Measurements from ENCODE around the gene ATP8A2. TPM values are rescaled to one million over a fixed set of nuclear protein-coding genes. Genes with fewer than 3 reads are reported as not detected.

Gene ATP8A2
- total RNA-seq, 3 donors from 2014 or later = under 0.01 to 1.0 (median under 0.01) TPM

DNA sequence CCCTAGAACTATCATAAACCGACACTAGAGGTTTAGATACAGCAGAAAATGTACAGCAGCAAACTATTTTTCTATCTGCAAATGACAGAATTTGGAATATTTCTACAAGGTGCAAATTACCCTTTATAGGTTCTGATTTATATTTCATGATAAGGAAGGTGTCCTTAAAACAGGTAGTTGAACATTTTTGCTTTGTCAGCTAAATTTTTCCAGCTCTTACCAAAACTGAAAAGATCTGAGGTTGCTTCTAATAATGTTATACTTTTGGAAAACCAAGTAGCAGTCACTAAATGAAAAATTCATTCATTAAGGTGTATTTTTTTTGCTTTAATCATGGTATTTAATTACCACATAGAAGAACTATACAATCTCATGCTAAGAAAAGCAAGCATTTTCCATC is 671.0 kb downstream of the ATP8A2 start:
- Histone ChIP-seq H3K4me3 (no peak overlapping the region), H3K9me3 (no peaks in the 10 kb centered on the region), H3K27me3 (no peaks in the 10 kb centered on the region), H3K36me3 (no peaks in the 10 kb centered on the region), H3K4me1 (no peaks in the 10 kb centered on the region), H3K27ac (no peak overlapping the region)
- DNase-seq (ENCODE audit: low spot score in 2 of 2) = no peak
- intact Hi-C loops (cut with DNase I; ENCODE audit: low total_unique reads) = no loop called here
- TF ChIP-seq POLR2A (IDR thresholded peaks at IDR 0.05) (no peak), POLR2AphosphoS5 (IDR thresholded peaks at IDR 0.05) (no peak)
- TF ChIP-seq, protein P1, sequence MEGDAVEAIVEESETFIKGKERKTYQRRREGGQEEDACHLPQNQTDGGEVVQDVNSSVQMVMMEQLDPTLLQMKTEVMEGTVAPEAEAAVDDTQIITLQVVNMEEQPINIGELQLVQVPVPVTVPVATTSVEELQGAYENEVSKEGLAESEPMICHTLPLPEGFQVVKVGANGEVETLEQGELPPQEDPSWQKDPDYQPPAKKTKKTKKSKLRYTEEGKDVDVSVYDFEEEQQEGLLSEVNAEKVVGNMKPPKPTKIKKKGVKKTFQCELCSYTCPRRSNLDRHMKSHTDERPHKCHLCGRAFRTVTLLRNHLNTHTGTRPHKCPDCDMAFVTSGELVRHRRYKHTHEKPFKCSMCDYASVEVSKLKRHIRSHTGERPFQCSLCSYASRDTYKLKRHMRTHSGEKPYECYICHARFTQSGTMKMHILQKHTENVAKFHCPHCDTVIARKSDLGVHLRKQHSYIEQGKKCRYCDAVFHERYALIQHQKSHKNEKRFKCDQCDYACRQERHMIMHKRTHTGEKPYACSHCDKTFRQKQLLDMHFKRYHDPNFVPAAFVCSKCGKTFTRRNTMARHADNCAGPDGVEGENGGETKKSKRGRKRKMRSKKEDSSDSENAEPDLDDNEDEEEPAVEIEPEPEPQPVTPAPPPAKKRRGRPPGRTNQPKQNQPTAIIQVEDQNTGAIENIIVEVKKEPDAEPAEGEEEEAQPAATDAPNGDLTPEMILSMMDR (IDR thresholded peaks at IDR 0.05) = no peak

DNA sequence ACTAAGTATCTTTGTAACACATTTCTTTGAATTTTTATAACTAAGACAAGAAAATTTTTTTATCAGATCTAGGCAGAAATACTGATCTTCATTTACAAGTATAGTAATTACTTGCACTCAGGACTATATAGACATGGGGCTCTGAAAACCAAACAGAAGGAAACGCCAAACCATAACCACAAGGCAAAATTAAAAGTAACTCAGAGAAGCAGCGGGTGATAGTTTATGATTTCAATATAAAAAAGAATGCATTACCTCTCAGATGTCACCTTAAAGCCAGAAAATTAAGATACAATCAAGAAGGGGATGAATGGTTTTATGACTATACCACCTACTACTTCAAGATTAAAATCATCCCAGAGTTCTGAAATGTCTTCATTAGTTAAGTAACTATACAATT is 673.4 kb downstream of the ATP8A2 start:
- H3K27ac ChIP-seq = no peak overlapping the region
- no peaks in the 10 kb centered on the region for H3K36me3 ChIP-seq
- H3K27me3 ChIP-seq = peaks cover 0 to 16% of the 10 kb centered on the region in 2 donors
- H3K9me3 ChIP-seq = no peaks in the 10 kb centered on the region
- no peaks in the 10 kb centered on the region for H3K4me1 ChIP-seq
- DNase-seq (ENCODE audit: low spot score in 2 of 2) = no peak
- H3K4me3 ChIP-seq = no peak overlapping the region
- intact Hi-C loops (cut with DNase I; ENCODE audit: low total_unique reads) = no loop called here
- TF ChIP-seq POLR2AphosphoS5 (IDR thresholded peaks at IDR 0.05) (no peak), POLR2A (IDR thresholded peaks at IDR 0.05) (no peak)
- TF ChIP-seq, protein P1 (IDR thresholded peaks at IDR 0.05) = no peak

DNA sequence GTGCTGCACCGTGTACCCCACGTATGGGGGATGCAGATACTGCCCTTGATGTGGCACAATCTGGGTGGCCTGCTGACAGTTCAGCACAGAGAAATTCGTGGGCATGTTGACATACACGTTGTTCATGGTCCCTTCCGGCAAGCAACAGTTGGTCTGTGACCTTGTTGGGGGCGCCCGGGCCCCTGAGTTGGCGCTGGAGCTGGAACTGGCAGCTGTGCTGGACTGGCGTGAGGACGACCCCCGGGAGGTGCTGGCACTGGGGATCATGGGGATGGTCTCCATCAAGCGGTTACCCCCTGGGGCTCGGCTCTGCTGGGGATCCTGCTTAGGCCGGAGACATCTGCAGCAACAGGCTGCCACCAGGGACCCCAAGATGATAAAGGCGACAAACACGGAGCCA is 674.9 kb downstream of the ATP8A2 start:
- DNase-seq (ENCODE audit: low spot score in 2 of 2) = no peak
- no peak overlapping the region for H3K4me3 ChIP-seq
- no peak overlapping the region for H3K27ac ChIP-seq
- H3K27me3 ChIP-seq = peaks cover 0 to 29% of the 10 kb centered on the region in 2 donors
- no peaks in the 10 kb centered on the region for H3K36me3 ChIP-seq
- intact Hi-C loops (cut with DNase I; ENCODE audit: low total_unique reads) = no loop called here
- TF ChIP-seq POLR2A (IDR thresholded peaks at IDR 0.05) (no peak), POLR2AphosphoS5 (IDR thresholded peaks at IDR 0.05) (no peak)
- TF ChIP-seq, protein P1 (IDR thresholded peaks at IDR 0.05) = no peak
- no peaks in the 10 kb centered on the region for H3K9me3 ChIP-seq
- no peaks in the 10 kb centered on the region for H3K4me1 ChIP-seq

DNA sequence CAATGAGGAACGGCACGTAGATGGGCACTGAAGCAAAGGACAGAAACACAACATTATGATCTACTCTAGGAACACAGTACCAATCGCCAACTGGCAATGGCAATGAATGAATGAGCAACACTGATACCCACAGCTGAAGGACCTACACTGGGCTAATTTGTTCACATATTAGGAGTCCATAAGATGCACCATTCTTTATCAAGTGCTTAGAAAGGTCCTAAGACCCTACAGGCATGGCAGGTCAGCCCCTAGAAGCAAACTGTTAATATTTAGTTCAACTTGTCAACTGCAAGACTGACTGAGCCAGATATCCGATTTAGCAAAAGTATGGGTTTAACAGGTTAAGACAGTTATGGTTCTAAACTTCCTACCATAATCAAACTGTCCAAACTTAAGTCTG is 675.3 kb downstream of the ATP8A2 start:
- TF ChIP-seq POLR2AphosphoS5 (IDR thresholded peaks at IDR 0.05) (no peak), POLR2A (IDR thresholded peaks at IDR 0.05) (no peak)
- TF ChIP-seq, protein P1 (IDR thresholded peaks at IDR 0.05) = no peak
- H3K36me3 ChIP-seq = no peaks in the 10 kb centered on the region
- H3K4me3 ChIP-seq = no peak overlapping the region
- H3K27ac ChIP-seq = no peak overlapping the region
- intact Hi-C loops (cut with DNase I; ENCODE audit: low total_unique reads) = no loop called here
- peaks cover 0 to 29% of the 10 kb centered on the region in 2 donors for H3K27me3 ChIP-seq
- no peak for DNase-seq (ENCODE audit: low spot score in 2 of 2)
- H3K4me1 ChIP-seq = no peaks in the 10 kb centered on the region
- H3K9me3 ChIP-seq = no peaks in the 10 kb centered on the region

DNA sequence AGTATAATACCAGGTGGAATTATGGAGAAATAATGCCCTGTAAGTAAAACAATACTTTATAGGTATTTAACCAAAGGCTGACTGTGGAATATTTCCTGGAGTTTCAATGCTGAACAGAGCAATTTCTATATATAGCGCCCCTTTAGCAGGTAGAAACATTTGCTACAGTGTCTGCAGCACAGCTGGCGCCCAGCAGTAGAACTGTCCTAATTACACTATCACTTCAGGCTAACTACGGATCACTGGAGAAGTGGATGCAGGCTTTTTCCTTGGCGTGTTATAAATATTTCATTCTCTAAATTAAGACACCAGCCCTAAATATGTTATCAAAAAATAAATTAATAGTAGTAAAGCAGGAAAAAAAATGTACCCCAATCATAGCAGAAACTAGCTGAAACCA is 677.0 kb downstream of the ATP8A2 start:
- TF ChIP-seq, protein P1 (IDR thresholded peaks at IDR 0.05) = no peak
- no peak for TF ChIP-seq POLR2AphosphoS5 (IDR thresholded peaks at IDR 0.05)
- no peak for TF ChIP-seq POLR2A (IDR thresholded peaks at IDR 0.05)
- Histone ChIP-seq H3K4me3 (no peak overlapping the region), H3K4me1 (no peaks in the 10 kb centered on the region), H3K27ac (no peak overlapping the region), H3K36me3 (no peaks in the 10 kb centered on the region), H3K9me3 (no peaks in the 10 kb centered on the region), H3K27me3 (peaks cover 0 to 32% of the 10 kb centered on the region in 2 donors)
- no peak for DNase-seq (ENCODE audit: low spot score in 2 of 2)
- intact Hi-C loops (cut with DNase I; ENCODE audit: low total_unique reads) = no loop called here
